MM.1S (cell line): ENCODE data around the gene SLC18A3.

Experiments used
- DNase-seq: peaks from one replicate; pipeline ENCODE4 v3.0.0-alpha.2; 2015
- H2AFZ ChIP-seq: fragments of 300-600 bp; sonication (generic); 2 replicates; pipeline ENCODE4 v1.6.0; 2016; ENCODE audit warnings: antibody characterized with exemption, low read length
- H3F3A ChIP-seq: fragments of 300-600 bp; sonication (generic); 2 replicates; pipeline ENCODE4 v1.6.1; 2016; ENCODE audit warnings: mild to moderate bottlenecking, antibody characterized with exemption, low read length, moderate library complexity, mixed read lengths; ENCODE audit not compliant: insufficient read depth
- H3K27ac ChIP-seq: fragments of 300-600 bp; sonication (generic); 2 replicates; pipeline ENCODE4 v1.5.1; 2016; ENCODE audit warnings: mild to moderate bottlenecking, low read length
- H3K27me3 ChIP-seq: fragments of 300-600 bp; sonication (generic); replicated peaks from 2 replicates; pipeline ENCODE4 v1.6.0; 2016; ENCODE audit warnings: low read length; ENCODE audit not compliant: insufficient read depth
- H3K36me3 ChIP-seq: fragments of 300-600 bp; sonication (generic); replicated peaks from 2 replicates; pipeline ENCODE4 v1.6.1; 2016; ENCODE audit warnings: mild to moderate bottlenecking, low read length, mixed read lengths; ENCODE audit not compliant: insufficient read depth
- H3K4me1 ChIP-seq: fragments of 300-600 bp; sonication (generic); 2 replicates; pipeline ENCODE4 v1.6.1; 2016; ENCODE audit warnings: low read length, mixed read lengths
- H3K4me2 ChIP-seq: fragments of 300-600 bp; sonication (generic); 2 replicates; pipeline ENCODE4 v1.6.0; 2016; ENCODE audit warnings: low read depth, low read length
- H3K4me3 ChIP-seq: fragments of 300-600 bp; sonication (generic); 2 replicates; pipeline ENCODE4 v1.5.1; 2016; ENCODE audit warnings: low read length, mixed read lengths
- H3K79me2 ChIP-seq: fragments of 300-600 bp; sonication (generic); 2 replicates; pipeline ENCODE4 v1.6.1; 2016; ENCODE audit warnings: mixed run types, low read length, mixed read lengths
- H3K9ac ChIP-seq: fragments of 300-600 bp; sonication (generic); 2 replicates; pipeline ENCODE4 v1.6.1; 2016; ENCODE audit warnings: low read length, mixed read lengths
- H3K9me2 ChIP-seq: fragments of 300-600 bp; sonication (generic); replicated peaks from 2 replicates; pipeline ENCODE4 v1.6.1; 2016; ENCODE audit warnings: mild to moderate bottlenecking, low read length, mixed read lengths; ENCODE audit not compliant: insufficient read depth
- H3K9me3 ChIP-seq: fragments of 300-600 bp; sonication (generic); replicated peaks from 2 replicates; pipeline ENCODE4 v1.6.1; 2016; ENCODE audit warnings: mild to moderate bottlenecking, low read length, mixed read lengths; ENCODE audit not compliant: insufficient read depth
- H4K20me1 ChIP-seq: fragments of 300-600 bp; sonication (generic); 2 replicates; pipeline ENCODE4 v1.6.1; 2016; ENCODE audit warnings: mild to moderate bottlenecking, low read length, moderate library complexity, mixed read lengths; ENCODE audit not compliant: insufficient read depth
- EZH2 ChIP-seq: fragments of 300-600 bp; sonication (generic); optimal IDR thresholded peaks from 2 replicates; pipeline ENCODE3; 2017; ENCODE audit warnings: low read depth, mild to moderate bottlenecking, antibody characterized with exemption, low read length, mixed read lengths
- EZH2phosphoT487 ChIP-seq: fragments of 300-600 bp; sonication (generic); IDR thresholded peaks from 2 replicates; pipeline ENCODE4 v1.6.1; 2018; ENCODE audit warnings: antibody characterized with exemption, low read length
- TF ChIP-seq, protein P1 (sequence below): fragments of 300-600 bp; sonication (generic); IDR thresholded peaks from 2 replicates; pipeline ENCODE4 v1.5.1; 2016; ENCODE audit warnings: antibody characterized with exemption, low read length, mixed read lengths

The SLC18A3 gene

DNA sequence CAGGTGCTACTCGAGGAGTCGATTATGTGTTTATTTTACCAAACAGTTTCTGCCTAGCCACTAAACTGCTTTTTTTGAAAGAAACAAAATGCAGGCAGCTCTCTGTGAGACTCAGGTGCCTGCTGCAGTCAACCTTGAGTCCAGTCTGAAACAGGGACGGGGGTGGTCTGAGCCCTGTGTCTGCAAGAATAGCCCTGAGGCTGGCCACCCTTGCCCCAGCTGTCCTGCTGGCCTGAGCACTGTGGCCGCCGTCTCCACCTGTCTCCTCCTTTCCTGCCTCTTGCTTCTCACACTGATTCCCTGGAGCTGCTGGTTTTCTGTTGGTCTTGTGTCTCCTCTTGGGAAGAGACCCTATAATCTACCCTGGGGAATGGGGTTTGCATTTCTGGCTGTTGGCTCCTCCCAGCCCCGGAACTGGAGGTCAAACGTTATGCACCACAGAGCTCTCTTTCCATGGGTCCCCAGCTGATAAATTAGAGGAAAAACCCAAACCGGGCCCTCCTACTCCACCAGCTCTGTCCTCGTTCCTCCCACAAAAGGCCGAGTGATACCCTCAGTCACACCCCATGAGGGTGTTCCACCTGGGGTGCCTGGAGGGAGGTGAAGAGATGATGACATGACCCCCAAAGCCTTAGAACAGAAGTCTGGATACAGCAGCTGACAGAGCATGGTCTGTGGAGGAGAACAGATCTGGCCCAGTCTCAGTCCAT is 15.0 kb upstream of the SLC18A3 start:
- no peaks in the 10 kb centered on the region for H3K9me2 ChIP-seq

DNA sequence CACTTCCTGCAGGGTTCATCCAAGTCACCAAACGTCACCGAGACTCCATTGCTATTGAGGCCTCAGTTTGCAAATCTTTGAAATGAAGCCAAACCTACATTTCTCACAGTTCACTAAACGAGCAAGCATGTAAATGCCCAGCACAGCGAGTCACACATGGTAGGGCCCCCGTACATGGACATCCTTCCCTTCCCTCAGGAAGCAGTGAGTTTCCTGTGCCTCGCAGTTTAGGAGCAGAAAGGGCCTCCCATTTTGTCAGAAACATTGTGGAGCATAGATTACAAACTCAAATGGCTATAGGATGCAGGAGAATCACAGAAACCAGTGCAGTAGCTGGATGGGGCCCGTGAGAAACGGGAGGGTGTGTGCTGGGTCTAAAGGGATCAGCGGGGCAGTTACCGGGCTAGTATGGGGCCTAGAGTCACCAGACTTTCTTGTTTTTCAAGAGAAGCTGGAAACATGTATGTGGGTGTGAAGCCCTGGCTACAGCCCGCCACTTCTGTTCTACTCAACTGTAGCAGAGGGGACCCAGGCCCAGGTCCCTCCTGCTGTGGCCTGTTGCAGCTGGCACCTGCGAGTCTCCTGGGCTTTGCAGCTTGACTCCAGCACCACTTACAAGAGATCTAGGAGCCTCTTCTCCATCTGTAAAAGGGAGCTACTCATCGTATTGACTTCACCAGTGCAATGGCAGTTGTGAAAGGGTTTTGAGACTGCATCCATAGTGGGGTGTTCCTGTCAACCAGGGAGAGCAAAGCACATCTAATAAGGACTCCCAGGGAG is 14.2 kb upstream of the SLC18A3 start:
- Histone ChIP-seq H3K79me2 (no peaks in the 10 kb centered on the region), H3F3A (no peaks in the 10 kb centered on the region), H3K4me3 (no peak overlapping the region), H2AFZ (no peak overlapping the region), H3K4me2 (no peak overlapping the region), H4K20me1 (no peaks in the 10 kb centered on the region), H3K27ac (no peak overlapping the region), H3K9me3 (no peaks in the 10 kb centered on the region), H3K9ac (no peak overlapping the region), H3K4me1 (no peaks in the 10 kb centered on the region), H3K27me3 (no peaks in the 10 kb centered on the region), H3K36me3 (no peaks in the 10 kb centered on the region), H3K9me2 (no peaks in the 10 kb centered on the region)
- TF ChIP-seq EZH2phosphoT487 (no peak), EZH2 (no peak)
- TF ChIP-seq, protein P1, sequence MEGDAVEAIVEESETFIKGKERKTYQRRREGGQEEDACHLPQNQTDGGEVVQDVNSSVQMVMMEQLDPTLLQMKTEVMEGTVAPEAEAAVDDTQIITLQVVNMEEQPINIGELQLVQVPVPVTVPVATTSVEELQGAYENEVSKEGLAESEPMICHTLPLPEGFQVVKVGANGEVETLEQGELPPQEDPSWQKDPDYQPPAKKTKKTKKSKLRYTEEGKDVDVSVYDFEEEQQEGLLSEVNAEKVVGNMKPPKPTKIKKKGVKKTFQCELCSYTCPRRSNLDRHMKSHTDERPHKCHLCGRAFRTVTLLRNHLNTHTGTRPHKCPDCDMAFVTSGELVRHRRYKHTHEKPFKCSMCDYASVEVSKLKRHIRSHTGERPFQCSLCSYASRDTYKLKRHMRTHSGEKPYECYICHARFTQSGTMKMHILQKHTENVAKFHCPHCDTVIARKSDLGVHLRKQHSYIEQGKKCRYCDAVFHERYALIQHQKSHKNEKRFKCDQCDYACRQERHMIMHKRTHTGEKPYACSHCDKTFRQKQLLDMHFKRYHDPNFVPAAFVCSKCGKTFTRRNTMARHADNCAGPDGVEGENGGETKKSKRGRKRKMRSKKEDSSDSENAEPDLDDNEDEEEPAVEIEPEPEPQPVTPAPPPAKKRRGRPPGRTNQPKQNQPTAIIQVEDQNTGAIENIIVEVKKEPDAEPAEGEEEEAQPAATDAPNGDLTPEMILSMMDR = no peak
- no peak for DNase-seq

More for the DNA sequence above, 15.0 kb upstream of the SLC18A3 start:
- no peaks in the 10 kb centered on the region for H3K27me3 ChIP-seq
- H3K9ac ChIP-seq = no peak overlapping the region
- no peak overlapping the region for H2AFZ ChIP-seq
- H3K4me1 ChIP-seq = no peaks in the 10 kb centered on the region
- TF ChIP-seq EZH2phosphoT487 = no peak
- TF ChIP-seq, protein P1 = no peak
- TF ChIP-seq EZH2 = no peak
- no peaks in the 10 kb centered on the region for H4K20me1 ChIP-seq
- no peak for DNase-seq
- H3F3A ChIP-seq = no peaks in the 10 kb centered on the region
- H3K27ac ChIP-seq = no peak overlapping the region
- H3K4me2 ChIP-seq = no peak overlapping the region
- no peak overlapping the region for H3K4me3 ChIP-seq
- no peaks in the 10 kb centered on the region for H3K36me3 ChIP-seq
- H3K79me2 ChIP-seq = no peaks in the 10 kb centered on the region
- no peaks in the 10 kb centered on the region for H3K9me3 ChIP-seq

DNA sequence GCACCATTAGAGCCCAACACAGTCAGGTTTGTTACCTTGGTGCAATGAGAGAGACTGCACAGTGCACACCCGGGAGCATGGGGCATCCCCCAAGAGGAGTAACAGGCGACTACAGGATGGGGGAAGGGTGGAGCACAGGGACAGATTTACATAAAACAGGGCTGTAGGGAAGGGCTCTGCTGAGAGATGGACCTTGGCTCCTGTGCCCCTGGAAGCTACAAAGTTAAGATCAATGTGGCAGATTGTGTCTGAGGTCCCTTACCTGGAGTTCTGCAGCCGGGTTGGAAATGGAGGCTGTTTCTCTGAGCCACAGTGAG is 13.7 kb upstream of the SLC18A3 start:
- Histone ChIP-seq H3K9me3 (no peaks in the 10 kb centered on the region), H3K9ac (no peak overlapping the region), H3K36me3 (no peaks in the 10 kb centered on the region), H3K79me2 (no peaks in the 10 kb centered on the region), H3K4me3 (no peak overlapping the region), H2AFZ (no peak overlapping the region), H4K20me1 (no peaks in the 10 kb centered on the region), H3F3A (no peaks in the 10 kb centered on the region), H3K4me1 (no peaks in the 10 kb centered on the region), H3K27me3 (no peaks in the 10 kb centered on the region), H3K4me2 (no peak overlapping the region), H3K9me2 (no peaks in the 10 kb centered on the region), H3K27ac (no peak overlapping the region)
- TF ChIP-seq EZH2phosphoT487 = no peak
- TF ChIP-seq, protein P1 = no peak
- no peak for TF ChIP-seq EZH2
- DNase-seq = no peak
